Esophagus squamous epithelium (tissue), 5 donors: ENCODE measurements around the gene TBC1D14. TPM values are rescaled to one million over a fixed set of nuclear protein-coding genes. Genes with fewer than 3 reads are reported as not detected.

Source experiments
- DNase-seq: peaks from one replicate; lab custom pipeline; 2025; lab: John Stamatoyannopoulos, UW
- H3K27ac ChIP-seq, 4 donors: fragments of 200-600 bp; sonication (generic); one replicate each; pipeline ENCODE4 v1.5.1; 2016 to 2019; ENCODE audit warnings: mild to moderate bottlenecking in 1 of 4
- H3K27me3 ChIP-seq, 4 donors: fragments of 200-600 bp; sonication (generic); 1 replicate in 3 of 4; 2 replicates in 1 of 4; pipeline versions ENCODE4 v1.5.1 to v1.6.0; 2017 to 2021; ENCODE audit warnings: antibody characterized with exemption in 1 of 4
- H3K36me3 ChIP-seq, 3 donors: fragments of 200-600 bp; sonication (generic); one replicate each; pipeline ENCODE4 v1.5.1; 2016 to 2019
- H3K4me1 ChIP-seq, 3 donors: fragments of 200-600 bp; sonication (generic); one replicate each; pipeline ENCODE4 v1.5.1; 2017 to 2019
- H3K4me3 ChIP-seq, 4 donors: fragments of 200-600 bp; sonication (generic); 1 replicate in 3 of 4; 2 replicates in 1 of 4; pipeline ENCODE4 v1.5.1; 2016 to 2019; ENCODE audit warnings: mild to moderate bottlenecking in 2 of 4, moderate library complexity in 1 of 4
- H3K9me3 ChIP-seq, 3 donors: fragments of 200-600 bp; sonication (generic); one replicate each; pipeline ENCODE4 v1.5.1; 2016 to 2019
- POLR2A ChIP-seq, 4 donors: fragments of 450-650 bp; IDR thresholded peaks; one replicate each; pipeline ENCODE4 v1.6.1; 2017; ENCODE audit warnings: antibody characterized with exemption in 4 of 4, mild to moderate bottlenecking in 4 of 4, moderate library complexity in 3 of 4
- WGBS, 2 donors: methylation state at CpG; one replicate each; pipeline ENCODE4 v1.1.5; 2018; 5-methylcytosine and 5-hydroxymethylcytosine counted together
- intact Hi-C: fragments of 100-400 bp; cut with DNase I; formaldehyde crosslinking; loops from one replicate; pipeline ENCODE4 v1.15.0; 2022
- total RNA-seq, 4 donors: library from RNA; depleted of rRNA; stranded (reverse); fragments of >200 nt; gene quantifications; one replicate each; pipeline ENCODE4 v1.1.0, GENCODE V29; 2016
- TF ChIP-seq, protein P1 (sequence below), 6 experiments: fragments of 450-650 bp in 4 of 6; fragments of 200-600 bp in 2 of 6; sonication (generic) in 2 of 6; IDR thresholded peaks; one replicate each; pipeline ENCODE4 v1.5.1; 2016 to 2019; ENCODE audit warnings: antibody characterized with exemption in 6 of 6, mild to moderate bottlenecking in 4 of 6, moderate library complexity in 4 of 6
- donor health status: DM: yes; HTN: yes; CAD: no.

The TBC1D14 gene
- total RNA-seq, 4 donors from 2014 or later = 28.2 to 50.4 (median 42.1) TPM

GRCh38 chr4:6941796-6942195 is 32.2 kb downstream of the TBC1D14 start:
- Histone ChIP-seq H3K4me3 (no peak overlapping the region), H3K9me3 (no peaks in the 10 kb centered on the region), H3K27ac (peak overlapping the region; percentile 62 to 90 (median 74)), H3K4me1 (peaks cover 12 to 70% (median 28%) of the 10 kb centered on the region in 3 donors), H3K36me3 (peaks cover 0 to 17% (median 0%) of the 10 kb centered on the region in 3 donors), H3K27me3 (no peaks in the 10 kb centered on the region)
- 16 to 21% methylated on average over 3 to 4 of the region's 4 CpGs for WGBS, 2 donors
- DNase-seq = no peak
- TF ChIP-seq POLR2A (IDR thresholded peaks at IDR 0.05) = no peak
- TF ChIP-seq, protein P1, sequence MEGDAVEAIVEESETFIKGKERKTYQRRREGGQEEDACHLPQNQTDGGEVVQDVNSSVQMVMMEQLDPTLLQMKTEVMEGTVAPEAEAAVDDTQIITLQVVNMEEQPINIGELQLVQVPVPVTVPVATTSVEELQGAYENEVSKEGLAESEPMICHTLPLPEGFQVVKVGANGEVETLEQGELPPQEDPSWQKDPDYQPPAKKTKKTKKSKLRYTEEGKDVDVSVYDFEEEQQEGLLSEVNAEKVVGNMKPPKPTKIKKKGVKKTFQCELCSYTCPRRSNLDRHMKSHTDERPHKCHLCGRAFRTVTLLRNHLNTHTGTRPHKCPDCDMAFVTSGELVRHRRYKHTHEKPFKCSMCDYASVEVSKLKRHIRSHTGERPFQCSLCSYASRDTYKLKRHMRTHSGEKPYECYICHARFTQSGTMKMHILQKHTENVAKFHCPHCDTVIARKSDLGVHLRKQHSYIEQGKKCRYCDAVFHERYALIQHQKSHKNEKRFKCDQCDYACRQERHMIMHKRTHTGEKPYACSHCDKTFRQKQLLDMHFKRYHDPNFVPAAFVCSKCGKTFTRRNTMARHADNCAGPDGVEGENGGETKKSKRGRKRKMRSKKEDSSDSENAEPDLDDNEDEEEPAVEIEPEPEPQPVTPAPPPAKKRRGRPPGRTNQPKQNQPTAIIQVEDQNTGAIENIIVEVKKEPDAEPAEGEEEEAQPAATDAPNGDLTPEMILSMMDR (IDR thresholded peaks at IDR 0.05) = no peak
- intact Hi-C loops = no loop called here

DNA sequence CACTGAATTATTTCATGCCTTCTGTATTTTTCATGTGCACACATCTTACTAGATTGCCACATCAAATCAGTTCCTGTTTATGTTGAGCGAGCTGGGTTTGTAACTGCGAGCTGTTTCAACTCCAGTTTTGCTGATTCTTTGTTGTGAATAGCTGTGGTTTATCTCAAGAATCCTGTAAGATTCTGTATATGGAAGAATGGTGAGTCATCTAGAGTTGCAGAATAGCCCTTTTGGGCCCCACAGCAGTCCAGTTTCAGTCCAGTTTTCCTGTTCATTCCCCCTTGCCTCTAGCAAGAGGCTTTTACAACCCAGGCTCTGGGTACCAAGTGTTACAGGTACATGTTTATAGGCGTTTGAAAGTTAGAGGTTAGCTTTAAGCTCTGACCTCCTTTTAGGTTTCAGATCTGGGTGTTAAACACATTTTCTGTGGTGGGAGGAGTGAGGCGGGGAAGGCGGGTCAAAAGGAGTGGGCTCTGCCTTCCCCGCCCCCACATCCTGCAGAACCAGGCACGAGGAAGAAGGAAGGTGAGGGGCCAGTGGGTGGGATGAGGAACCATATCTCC is 32.7 kb downstream of the TBC1D14 start:
- H3K4me3 ChIP-seq = peak overlapping the region in 1 of 4 donors; percentile 23
- no peak for DNase-seq
- peaks cover 0 to 17% (median 0%) of the 10 kb centered on the region in 3 donors for H3K36me3 ChIP-seq
- TF ChIP-seq, protein P1 (IDR thresholded peaks at IDR 0.05) = no peak
- TF ChIP-seq POLR2A (IDR thresholded peaks at IDR 0.05) = peak in 1 of 4 donors; percentile 22
- H3K27me3 ChIP-seq = no peaks in the 10 kb centered on the region
- peaks cover 12 to 67% (median 28%) of the 10 kb centered on the region in 3 donors for H3K4me1 ChIP-seq
- peak overlapping the region; percentile 62 to 90 (median 74) for H3K27ac ChIP-seq
- 28 to 31% methylated on average over 7 of the region's 7 CpGs for WGBS, 2 donors
- no peaks in the 10 kb centered on the region for H3K9me3 ChIP-seq
- intact Hi-C loops = no loop called here

DNA sequence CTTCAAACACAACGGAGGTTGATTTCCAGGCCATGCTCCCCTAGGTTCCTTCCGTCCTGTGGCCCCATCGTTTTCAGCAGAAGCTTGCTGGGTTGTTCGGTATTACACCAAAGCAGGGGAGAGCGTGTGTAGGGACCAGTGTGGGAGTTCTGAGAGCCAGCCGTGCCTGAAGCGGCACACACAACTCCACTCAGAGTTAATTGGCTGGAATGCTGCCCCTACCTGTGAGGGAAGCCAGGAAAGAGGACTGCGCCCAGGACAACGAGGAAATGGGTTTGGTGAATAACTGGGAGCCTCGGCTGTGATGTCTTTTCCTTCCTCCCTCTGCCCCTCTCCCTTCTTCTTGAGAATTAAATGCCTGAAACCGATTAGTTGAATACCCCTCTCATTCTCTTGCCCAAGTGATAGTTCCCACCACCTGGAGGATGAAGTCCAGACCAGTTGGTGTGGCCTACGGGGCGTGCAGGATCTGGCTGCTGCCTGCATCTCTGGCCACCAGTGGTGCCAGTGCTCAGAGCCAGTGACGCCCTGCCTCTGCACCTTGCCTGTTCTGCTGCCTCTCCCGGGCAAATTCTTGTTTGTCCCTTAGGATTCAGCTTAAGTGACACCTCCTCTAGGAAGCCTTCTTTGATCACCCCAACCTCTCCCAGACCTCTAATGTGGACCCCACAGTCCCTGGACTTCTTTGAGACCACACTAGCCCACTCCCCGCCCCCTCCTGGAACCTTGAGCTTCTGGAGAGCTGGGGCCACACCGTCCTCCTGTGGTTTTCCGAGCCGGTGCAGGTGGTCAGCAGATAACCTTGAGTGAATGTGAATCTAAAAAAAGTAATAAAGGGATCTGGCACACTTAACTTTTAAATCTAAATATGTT is 33.6 kb downstream of the TBC1D14 start:
- intact Hi-C loops = no loop called here
- peak overlapping the region; percentile 62 to 90 (median 74) for H3K27ac ChIP-seq
- H3K36me3 ChIP-seq = peaks cover 0 to 17% (median 0%) of the 10 kb centered on the region in 3 donors
- peaks cover 12 to 59% (median 28%) of the 10 kb centered on the region in 3 donors for H3K4me1 ChIP-seq
- 68 to 81% methylated on average over 16 to 18 of the region's 19 CpGs for WGBS, 2 donors
- no peaks in the 10 kb centered on the region for H3K27me3 ChIP-seq
- H3K4me3 ChIP-seq = no peak overlapping the region
- no peaks in the 10 kb centered on the region for H3K9me3 ChIP-seq
- no peak for DNase-seq
- no peak for TF ChIP-seq POLR2A (IDR thresholded peaks at IDR 0.05)
- TF ChIP-seq, protein P1 (IDR thresholded peaks at IDR 0.05) = no peak

- intact Hi-C loops = no loop called here
- Histone ChIP-seq H3K36me3 (peaks cover 0 to 14% (median 0%) of the 10 kb centered on the region in 3 donors), H3K27me3 (no peaks in the 10 kb centered on the region), H3K4me1 (peaks cover 12 to 55% (median 28%) of the 10 kb centered on the region in 3 donors), H3K9me3 (no peaks in the 10 kb centered on the region), H3K4me3 (no peak overlapping the region), H3K27ac (peak overlapping the region in 2 of 4 donors; percentile 65 to 90)
- TF ChIP-seq POLR2A (IDR thresholded peaks at IDR 0.05) = no peak
- TF ChIP-seq, protein P1 (IDR thresholded peaks at IDR 0.05) = no peak
- 88% methylated on average over 16 of the region's 16 CpGs for WGBS, 2 donors
- DNase-seq = no peak
Observed at GRCh38 chr4:6943885-6944225, 34.2 kb downstream of the TBC1D14 start.
